H9 (cell line): Measurements from ENCODE around the gene PGR. TPM values are rescaled to one million over a fixed set of nuclear protein-coding genes. Genes with fewer than 3 reads are reported as not detected.

ENCODE experiments used
- DNase-seq: peaks from one replicate; pipeline ENCODE4 v3.0.0-alpha.2; 2017
- H2AFZ ChIP-seq: one replicate; pipeline ENCODE4 v1.6.1; 2013; ENCODE audit warnings: mild to moderate bottlenecking, low read length, control low read depth, moderate library complexity
- H2AK5ac ChIP-seq: 2 replicates; pipeline ENCODE4 v1.6.1; 2013; ENCODE audit warnings: low read length, control low read depth, mixed read lengths; ENCODE audit not compliant: insufficient read length
- H2BK120ac ChIP-seq: one replicate; pipeline ENCODE4 v1.6.1; 2013; ENCODE audit warnings: low read depth, mild to moderate bottlenecking, low read length, control low read depth, inconsistent platforms; ENCODE audit not compliant: poor library complexity, severe bottlenecking
- H2BK12ac ChIP-seq: 2 replicates; pipeline ENCODE4 v1.6.1; 2013; ENCODE audit warnings: low read length, control low read depth, mixed read lengths, low read depth; ENCODE audit not compliant: insufficient read length
- H2BK15ac ChIP-seq: 2 replicates; pipeline ENCODE4 v1.6.1; 2013; ENCODE audit warnings: low read depth, low read length, control low read depth
- H2BK20ac ChIP-seq: one replicate; pipeline ENCODE4 v1.6.1; 2013; ENCODE audit warnings: low read depth, mild to moderate bottlenecking, low read length, control low read depth, inconsistent platforms; ENCODE audit not compliant: poor library complexity, severe bottlenecking
- H2BK5ac ChIP-seq: 2 replicates; pipeline ENCODE4 v1.6.1; 2013; ENCODE audit warnings: low read length, control low read depth, mixed read lengths; ENCODE audit not compliant: insufficient read length
- H3K14ac ChIP-seq: 2 replicates; pipeline ENCODE4 v1.6.1; 2013; ENCODE audit warnings: low read length, control low read depth; ENCODE audit not compliant: insufficient read depth
- H3K18ac ChIP-seq: 2 replicates; pipeline ENCODE4 v1.6.1; 2013; ENCODE audit warnings: low read depth, mild to moderate bottlenecking, mixed read lengths, low read length, control low read depth; ENCODE audit not compliant: insufficient read length
- H3K23ac ChIP-seq: 2 replicates; pipeline ENCODE4 v1.6.1; 2013; ENCODE audit warnings: low read length, control low read depth, mixed read lengths, low read depth; ENCODE audit not compliant: insufficient read length
- H3K23me2 ChIP-seq: 2 replicates; pipeline ENCODE4 v1.6.1; 2013; ENCODE audit warnings: low read depth, mild to moderate bottlenecking, mixed read lengths, low read length, control low read depth; ENCODE audit not compliant: insufficient read length, poor library complexity, severe bottlenecking
- H3K27ac ChIP-seq: 2 replicates; pipeline ENCODE4 v1.5.1; 2013; ENCODE audit warnings: low read length, control low read depth, mixed read lengths, low read depth; ENCODE audit not compliant: insufficient read length
- H3K27me3 ChIP-seq: 2 replicates; pipeline ENCODE4 v1.6.1; 2013; ENCODE audit warnings: low read length, control low read depth, inconsistent platforms; ENCODE audit not compliant: insufficient read depth
- H3K4ac ChIP-seq: 2 replicates; pipeline ENCODE4 v1.6.1; 2013; ENCODE audit warnings: low read depth, mild to moderate bottlenecking, control low read depth, inconsistent platforms, low read length, moderate library complexity
- H3K4me1 ChIP-seq: 2 replicates; pipeline ENCODE4 v1.6.1; 2013; ENCODE audit warnings: low read length, control low read depth, inconsistent platforms; ENCODE audit not compliant: insufficient read depth
- H3K4me2 ChIP-seq: 2 replicates; pipeline ENCODE4 v1.6.1; 2013; ENCODE audit warnings: low read length, control low read depth, mixed read lengths; ENCODE audit not compliant: insufficient read length, insufficient read depth
- H3K56ac ChIP-seq: 2 replicates; pipeline ENCODE4 v1.6.1; 2013; ENCODE audit warnings: low read depth, mild to moderate bottlenecking, mixed read lengths, low read length, control low read depth; ENCODE audit not compliant: insufficient read length
- H3K79me1 ChIP-seq: 2 replicates; pipeline ENCODE4 v1.6.1; 2013; ENCODE audit warnings: low read depth, mild to moderate bottlenecking, moderate library complexity, low read length, control low read depth, inconsistent platforms; ENCODE audit not compliant: insufficient read depth, poor library complexity, severe bottlenecking
- H3K79me2 ChIP-seq: 2 replicates; pipeline ENCODE4 v1.6.1; 2013; ENCODE audit warnings: low read length, control low read depth, inconsistent platforms; ENCODE audit not compliant: insufficient read depth
- H3K9ac ChIP-seq: 2 replicates; pipeline ENCODE4 v1.6.1; 2013; ENCODE audit warnings: low read length, control low read depth, mixed read lengths; ENCODE audit not compliant: insufficient read length; ENCODE audit errors: extremely low read depth
- H3K9me3 ChIP-seq: one replicate; pipeline ENCODE4 v1.6.1; 2013; ENCODE audit warnings: low read depth, low read length, inconsistent platforms; ENCODE audit not compliant: control insufficient read depth
- H3T11ph ChIP-seq: one replicate; pipeline ENCODE4 v1.6.1; 2013; ENCODE audit warnings: mild to moderate bottlenecking, low read length, control low read depth, inconsistent platforms
- H4K20me1 ChIP-seq: one replicate; pipeline ENCODE4 v1.6.1; 2013; ENCODE audit not compliant: control insufficient read depth, insufficient read length, insufficient read depth
- H4K5ac ChIP-seq: 2 replicates; pipeline ENCODE4 v1.6.1; 2013; ENCODE audit warnings: low read depth, mild to moderate bottlenecking, mixed read lengths, low read length, control low read depth; ENCODE audit not compliant: insufficient read length
- H4K8ac ChIP-seq: replicated peaks from 2 replicates; pipeline ENCODE4 v1.6.1; 2013; ENCODE audit warnings: low read length, control low read depth, mixed read lengths, low read depth; ENCODE audit not compliant: insufficient read length
- H4K91ac ChIP-seq: 2 replicates; pipeline ENCODE4 v1.6.1; 2013; ENCODE audit warnings: low read depth, mild to moderate bottlenecking, moderate library complexity, mixed read lengths, low read length, control low read depth; ENCODE audit not compliant: insufficient read length
- H3K27ac Mint-ChIP-seq, 3 experiments: 2 replicates in 2 of 3; 3 replicates in 1 of 3; pipeline ENCODE4 v1.8.0; 2020 to 2021; ENCODE audit warnings: mixed read lengths in 3 of 3, mild to moderate bottlenecking in 1 of 3, moderate library complexity in 1 of 3
- H3K27me3 Mint-ChIP-seq: 2 replicates; pipeline ENCODE4 v1.8.0; 2021; ENCODE audit warnings: low read depth, mild to moderate bottlenecking, moderate library complexity, mixed read lengths
- H3K36me3 Mint-ChIP-seq, 3 experiments: 2 replicates in 2 of 3; 3 replicates in 1 of 3; pipeline ENCODE4 v1.8.0; 2020 to 2021; ENCODE audit warnings: low read depth in 3 of 3, mixed read lengths in 3 of 3; ENCODE audit not compliant: insufficient read depth in 1 of 3
- H3K4me1 Mint-ChIP-seq, 2 experiments: 2 replicates each; pipeline ENCODE4 v1.8.0; 2020; ENCODE audit warnings: mixed read lengths in 2 of 2
- H3K4me3 Mint-ChIP-seq, 2 experiments: 2 replicates in 1 of 2; 3 replicates in 1 of 2; pipeline ENCODE4 v1.8.0; 2020 to 2021; ENCODE audit warnings: mild to moderate bottlenecking in 2 of 2, mixed read lengths in 2 of 2, moderate library complexity in 1 of 2
- H3K9me3 Mint-ChIP-seq, 2 experiments: 2 replicates in 1 of 2; 3 replicates in 1 of 2; pipeline ENCODE4 v1.8.0; 2020; ENCODE audit warnings: mild to moderate bottlenecking in 2 of 2, mixed read lengths in 2 of 2, moderate library complexity in 1 of 2
- WGBS: extraction: QIAGEN DNeasy Blood & Tissue Kit; methylation state at CpG from one replicate; pipeline ENCODE4 v1.1.7; 2013; ENCODE audit warnings: missing lambda C conversion rate, low lambda C conversion rate, mixed read lengths; ENCODE audit not compliant: insufficient read length; ENCODE audit errors: extremely low coverage; 5-methylcytosine and 5-hydroxymethylcytosine counted together
- long read RNA-seq: library from polyadenylated mRNA; unstranded; transcript quantifications from one replicate; pipeline ENCODE4 v2.0.0, GENCODE V29; 2020
- total RNA-seq: library from RNA; stranded (reverse); gene quantifications from 2 replicates; pipeline ENCODE4 v1.2.1, GENCODE V29; 2021
- TF ChIP-seq, protein P1 (sequence below): fragments of 200-600 bp; sonication (generic); conservative IDR thresholded peaks from 3 replicates; pipeline ENCODE4 v1.8.0; 2021; ENCODE audit warnings: antibody characterized with exemption, mild to moderate bottlenecking

The PGR gene
- 0.02 and 0.07 TPM in 2 replicates for total RNA-seq
- long read RNA-seq: 0 reads

DNA sequence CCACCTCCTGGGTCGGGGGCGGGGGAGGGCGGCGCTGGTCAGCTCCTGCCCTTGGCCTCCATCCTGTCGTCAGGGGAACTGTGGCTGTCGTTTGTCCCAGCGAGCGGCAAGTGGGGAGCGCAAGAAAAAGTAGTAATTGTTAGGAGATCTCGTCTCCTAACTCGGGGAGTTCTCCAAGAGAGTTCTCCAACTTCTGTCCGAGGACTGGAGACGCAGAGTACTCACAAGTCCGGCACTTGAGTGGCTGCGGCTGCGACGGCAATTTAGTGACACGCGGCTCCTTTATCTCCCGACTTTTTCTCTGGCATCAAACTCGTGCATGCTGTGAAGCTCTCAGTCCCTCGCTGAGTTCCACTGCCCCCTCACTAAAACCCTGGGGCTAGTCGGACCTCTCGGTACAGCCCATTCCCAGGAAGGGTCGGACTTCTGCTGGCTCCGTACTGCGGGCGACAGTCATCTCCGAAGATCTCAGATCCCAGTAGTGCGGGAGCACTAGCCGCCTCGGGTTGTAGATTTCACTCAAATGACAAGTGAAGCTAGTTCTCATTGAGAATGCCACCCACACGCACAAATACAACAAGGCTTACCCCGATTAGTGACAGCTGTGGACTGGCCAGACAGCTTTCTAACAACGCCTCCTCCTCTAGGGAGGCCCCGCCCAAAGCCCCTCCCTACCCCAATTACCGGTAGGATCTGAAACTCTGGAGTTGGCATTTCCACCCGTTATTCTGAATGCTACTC is at the start of gene PGR:
Gene PGR, minus strand, starts transcription at position 611 of the 741 bp plus-strand sequence. CDS start 743 bp downstream, outside the sequence.
- no peak within 1 kb of the TSS for H2BK20ac ChIP-seq
- no peak within 1 kb of the TSS for H3K27ac Mint-ChIP-seq
- no peak within 1 kb of the TSS for H3K4ac ChIP-seq
- H2BK5ac ChIP-seq: no peak within 1 kb of the TSS
- H3K27me3 Mint-ChIP-seq: peaks cover 79% of the 10 kb centered on the region
- H4K20me1 ChIP-seq: no peaks in the 10 kb centered on the region
- peak; percentile 49 for DNase-seq
- H2BK120ac ChIP-seq: no peak within 1 kb of the TSS
- H3K23ac ChIP-seq: no peak within 1 kb of the TSS
- H3K9me3 Mint-ChIP-seq: no peaks in the 10 kb centered on the region; a peak in 2 of 5 replicates
- peaks cover 29% of the 10 kb centered on the region for H3K23me2 ChIP-seq
- no peak within 1 kb of the TSS for H2BK15ac ChIP-seq
- no peak within 1 kb of the TSS for H4K5ac ChIP-seq
- H3K27ac ChIP-seq: no peak within 1 kb of the TSS
- no peaks in the 10 kb centered on the region; a peak in 1 of 7 replicates for H3K36me3 Mint-ChIP-seq
- peaks cover 9 to 13% of the 10 kb centered on the region in 2 experiments; a peak in 3 of 4 replicates for H3K4me1 Mint-ChIP-seq
- H3K4me2 ChIP-seq: peak within 1 kb of the TSS; percentile 94
- no peak within 1 kb of the TSS for H4K8ac ChIP-seq
- H4K91ac ChIP-seq: no peak within 1 kb of the TSS
- no peak within 1 kb of the TSS for H3K14ac ChIP-seq
- H2BK12ac ChIP-seq: no peak within 1 kb of the TSS
- H3K79me2 ChIP-seq: no peaks in the 10 kb centered on the region
- H3T11ph ChIP-seq: no peak within 1 kb of the TSS
- no CpG with 5 or more reads among the region's 38 CpGs for WGBS
- no peaks in the 10 kb centered on the region for H3K9me3 ChIP-seq
- H2AK5ac ChIP-seq: no peak within 1 kb of the TSS
- no peak within 1 kb of the TSS for H3K9ac ChIP-seq
- H3K18ac ChIP-seq: no peak within 1 kb of the TSS
- H3K27me3 ChIP-seq: peaks cover 38% of the 10 kb centered on the region; the same call in 1 of the 2 replicates
- no peak within 1 kb of the TSS for H2AFZ ChIP-seq
- H3K4me1 ChIP-seq: no peaks in the 10 kb centered on the region
- no peaks in the 10 kb centered on the region for H3K79me1 ChIP-seq
- no peak within 1 kb of the TSS for H3K56ac ChIP-seq
- H3K4me3 Mint-ChIP-seq: peak within 1 kb of the TSS; percentile 64 to 85
- TF ChIP-seq, protein P1, sequence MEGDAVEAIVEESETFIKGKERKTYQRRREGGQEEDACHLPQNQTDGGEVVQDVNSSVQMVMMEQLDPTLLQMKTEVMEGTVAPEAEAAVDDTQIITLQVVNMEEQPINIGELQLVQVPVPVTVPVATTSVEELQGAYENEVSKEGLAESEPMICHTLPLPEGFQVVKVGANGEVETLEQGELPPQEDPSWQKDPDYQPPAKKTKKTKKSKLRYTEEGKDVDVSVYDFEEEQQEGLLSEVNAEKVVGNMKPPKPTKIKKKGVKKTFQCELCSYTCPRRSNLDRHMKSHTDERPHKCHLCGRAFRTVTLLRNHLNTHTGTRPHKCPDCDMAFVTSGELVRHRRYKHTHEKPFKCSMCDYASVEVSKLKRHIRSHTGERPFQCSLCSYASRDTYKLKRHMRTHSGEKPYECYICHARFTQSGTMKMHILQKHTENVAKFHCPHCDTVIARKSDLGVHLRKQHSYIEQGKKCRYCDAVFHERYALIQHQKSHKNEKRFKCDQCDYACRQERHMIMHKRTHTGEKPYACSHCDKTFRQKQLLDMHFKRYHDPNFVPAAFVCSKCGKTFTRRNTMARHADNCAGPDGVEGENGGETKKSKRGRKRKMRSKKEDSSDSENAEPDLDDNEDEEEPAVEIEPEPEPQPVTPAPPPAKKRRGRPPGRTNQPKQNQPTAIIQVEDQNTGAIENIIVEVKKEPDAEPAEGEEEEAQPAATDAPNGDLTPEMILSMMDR: no peak
